Transverse colon (tissue), 4 donors: ENCODE results near the gene ATF4. TPM values are rescaled to one million over a fixed set of nuclear protein-coding genes. Genes with fewer than 3 reads are reported as not detected.

Experiments used
- DNase-seq: peaks from one replicate; pipeline ENCODE4 v3.0.0-alpha.2; 2019
- H3K27ac ChIP-seq, 4 donors: fragments of 200-600 bp; sonication (generic); 2 replicates each; pipeline ENCODE4 v1.5.1; 2016 to 2018; ENCODE audit warnings: inconsistent platforms in 4 of 4
- H3K27me3 ChIP-seq: fragments of 200-600 bp; sonication (generic); 2 replicates; pipeline ENCODE4 v1.5.1; 2017; ENCODE audit warnings: inconsistent platforms
- H3K36me3 ChIP-seq, 4 donors: fragments of 200-600 bp; sonication (generic); 2 replicates each; pipeline ENCODE4 v1.5.1; 2017 to 2019; ENCODE audit warnings: inconsistent platforms in 4 of 4
- H3K4me1 ChIP-seq, 4 donors: fragments of 200-600 bp; sonication (generic); 2 replicates each; pipeline ENCODE4 v1.5.1; 2017 to 2020; ENCODE audit warnings: inconsistent platforms in 4 of 4
- H3K4me3 ChIP-seq, 4 donors: fragments of 200-600 bp; sonication (generic); 1 replicate in 1 of 4; 2 replicates in 3 of 4; pipeline versions ENCODE4 v1.5.1 to v1.6.1; 2017 to 2019; ENCODE audit warnings: inconsistent platforms in 4 of 4
- H3K9me3 ChIP-seq, 2 donors: fragments of 200-600 bp; sonication (generic); 2 replicates each; pipeline ENCODE4 v1.5.1; 2017 to 2019; ENCODE audit warnings: inconsistent platforms in 2 of 2
- CTCF ChIP-seq, 5 experiments: fragments of 200-600 bp in 3 of 5; fragments of 450-650 bp in 2 of 5; sonication (generic) in 3 of 5; IDR thresholded peaks; 1 replicate in 2 of 5; 2 replicates in 3 of 5; pipeline ENCODE4 v1.5.1; 2016 to 2017; ENCODE audit warnings: antibody characterized with exemption in 5 of 5, inconsistent platforms in 3 of 5, mild to moderate bottlenecking in 2 of 5, moderate library complexity in 1 of 5
- EP300 ChIP-seq: sonication (generic); formaldehyde crosslinking; IDR thresholded peaks from one replicate; pipeline ENCODE4 v1.6.1; 2017; ENCODE audit warnings: antibody characterized with exemption, low read depth
- POLR2A ChIP-seq: fragments of 450-650 bp; IDR thresholded peaks from one replicate; pipeline ENCODE4 v1.6.1; 2016; ENCODE audit warnings: antibody characterized with exemption, mild to moderate bottlenecking, moderate library complexity
- POLR2AphosphoS5 ChIP-seq, 3 donors: sonication (generic); formaldehyde crosslinking; IDR thresholded peaks; one replicate each; pipeline ENCODE4 v1.6.1; 2016; ENCODE audit warnings: antibody characterized with exemption in 3 of 3
- WGBS, 2 donors: methylation state at CpG; one replicate each; pipeline ENCODE4 v1.1.5; 2018; ENCODE audit warnings: low coverage in 1 of 2; 5-methylcytosine and 5-hydroxymethylcytosine counted together
- in situ Hi-C, 4 donors: fragments of 200-750 bp; cut with MboI; loops; one replicate each; pipeline versions ENCODE4 v1.15.0 to v1.15.1; 2017; ENCODE audit warnings: low sequenced_read_pairs in 3 of 4, low pct_ligation_motif_present in 1 of 4, low pct_unique_long_range_greater_than_20kb in 1 of 4
- intact Hi-C: fragments of 100-400 bp; cut with DNase I; formaldehyde crosslinking; loops from one replicate; pipeline ENCODE4 v1.15.1; 2023; ENCODE audit warnings: low total_unique reads
- total RNA-seq, 4 donors: library from RNA; depleted of rRNA; stranded (reverse); fragments of >200 nt; gene quantifications; one replicate each; pipeline ENCODE4 v1.1.0, GENCODE V29; 2016

Gene ATF4
- total RNA-seq, 4 donors from 2014 or later, result 262 to 566 (median 339) TPM

GRCh38 chr22:39494471-39495120, 25.8 kb upstream of the ATF4 start:
- no peak for DNase-seq
- in situ Hi-C loops, result loop anchor here in 1 of 4 donors (5.0 kb wide), 1 partner anchor 38 kb away; the partner anchor contains the start of gene RPS19BP1
- peaks cover 0 to 14% (median 2%) of the 10 kb centered on the region in 4 donors for H3K4me1 ChIP-seq
- H3K27ac ChIP-seq, result no peak overlapping the region
- 20 to 81% methylated on average over 1 to 10 of the region's 10 CpGs for WGBS, 2 donors
- H3K9me3 ChIP-seq, result no peaks in the 10 kb centered on the region
- no peaks in the 10 kb centered on the region for H3K27me3 ChIP-seq
- intact Hi-C loops, result no loop called here
- no peaks in the 10 kb centered on the region for H3K36me3 ChIP-seq
- H3K4me3 ChIP-seq, result no peak overlapping the region
- no peak for TF ChIP-seq POLR2AphosphoS5 (IDR thresholded peaks at IDR 0.05)
- TF ChIP-seq CTCF (IDR thresholded peaks at IDR 0.05), result no peak
- no peak for TF ChIP-seq POLR2A
- no peak for TF ChIP-seq EP300

- no peaks in the 10 kb centered on the region for H3K9me3 ChIP-seq
- H3K4me1 ChIP-seq, result peaks cover 2 to 11% (median 3%) of the 10 kb centered on the region in 4 donors
- peak; percentile 84 for DNase-seq
- 41 to 70% methylated on average over 6 to 13 of the region's 13 CpGs for WGBS, 2 donors
- H3K27me3 ChIP-seq, result no peaks in the 10 kb centered on the region
- H3K4me3 ChIP-seq, result no peak overlapping the region
- in situ Hi-C loops (no loop called here), intact Hi-C loops (no loop called here)
- TF ChIP-seq POLR2A (no peak), EP300 (no peak), CTCF (IDR thresholded peaks at IDR 0.05) (peak; percentile 68 to 85 (median 81))
- H3K27ac ChIP-seq, result peak overlapping the region; percentile 17 to 61 (median 31)
- no peaks in the 10 kb centered on the region for H3K36me3 ChIP-seq
Observed at GRCh38 chr22:39496131-39496838, 24.1 kb upstream of the ATF4 start.

- DNase-seq, result no peak
- intact Hi-C loops (no loop called here), in situ Hi-C loops (no loop called here)
- no peaks in the 10 kb centered on the region for H3K36me3 ChIP-seq
- H3K9me3 ChIP-seq, result no peaks in the 10 kb centered on the region
- H3K4me1 ChIP-seq, result peaks cover 6 to 17% (median 9%) of the 10 kb centered on the region in 4 donors
- no peak overlapping the region for H3K27ac ChIP-seq
- no peaks in the 10 kb centered on the region for H3K27me3 ChIP-seq
- WGBS, 2 donors, result 91% methylated on average over 8 of the region's 8 CpGs; no CpG with 5 or more reads in 1 of the 2 donors
- no peak for TF ChIP-seq POLR2A
- no peak for TF ChIP-seq POLR2AphosphoS5 (IDR thresholded peaks at IDR 0.05)
- TF ChIP-seq EP300, result no peak
- H3K4me3 ChIP-seq, result no peak overlapping the region
Observed at GRCh38 chr22:39497429-39497828, 22.9 kb upstream of the ATF4 start.

GRCh38 chr22:39498368-39498767, 22.0 kb upstream of the ATF4 start:
- no peak overlapping the region for H3K4me3 ChIP-seq
- H3K4me1 ChIP-seq, result peaks cover 11 to 22% (median 14%) of the 10 kb centered on the region in 4 donors
- no peaks in the 10 kb centered on the region for H3K27me3 ChIP-seq
- no peak for TF ChIP-seq POLR2AphosphoS5 (IDR thresholded peaks at IDR 0.05)
- no peak for TF ChIP-seq POLR2A
- in situ Hi-C loops (no loop called here), intact Hi-C loops (no loop called here)
- H3K9me3 ChIP-seq, result no peaks in the 10 kb centered on the region
- no peaks in the 10 kb centered on the region for H3K36me3 ChIP-seq
- DNase-seq, result no peak
- 31% methylated on average over 2 of the region's 2 CpGs; no CpG with 5 or more reads in 1 of the 2 donors for WGBS, 2 donors
- no peak overlapping the region for H3K27ac ChIP-seq

- Histone ChIP-seq H3K27ac (no peak overlapping the region), H3K36me3 (no peaks in the 10 kb centered on the region), H3K4me1 (peaks cover 14 to 27% (median 19%) of the 10 kb centered on the region in 4 donors), H3K9me3 (no peaks in the 10 kb centered on the region), H3K27me3 (no peaks in the 10 kb centered on the region), H3K4me3 (no peak overlapping the region)
- WGBS, 2 donors, result 49 to 60% methylated on average over 2 to 3 of the region's 3 CpGs
- intact Hi-C loops (no loop called here), in situ Hi-C loops (no loop called here)
- TF ChIP-seq POLR2AphosphoS5 (IDR thresholded peaks at IDR 0.05), result no peak
- no peak for TF ChIP-seq POLR2A
- no peak for TF ChIP-seq CTCF (IDR thresholded peaks at IDR 0.05)
- TF ChIP-seq EP300, result no peak
- DNase-seq, result no peak
Observed at GRCh38 chr22:39498802-39499201, 21.6 kb upstream of the ATF4 start.
